Fibroblast of lung (primary cell): ENCODE results near the gene ST8SIA4. TPM values are rescaled to one million over a fixed set of nuclear protein-coding genes. Genes with fewer than 3 reads are reported as not detected.

Experiments used
- DNase-seq, 2 donors: peaks; one replicate each; pipeline versions ENCODE4 v3.0.0 to v3.0.0-alpha.2; 2010; ENCODE audit warnings: low read depth in 2 of 2
- H2AFZ ChIP-seq: 2 replicates; pipeline ENCODE4 v1.5.1; 2012; ENCODE audit warnings: low read length, control low read depth, inconsistent platforms
- H3K27ac ChIP-seq: 2 replicates; pipeline ENCODE4 v1.5.1; 2011; ENCODE audit warnings: low read length, control low read depth; ENCODE audit not compliant: insufficient read depth
- H3K27me3 ChIP-seq: 2 replicates; pipeline ENCODE4 v1.5.1; 2011; ENCODE audit warnings: mild to moderate bottlenecking, low read length; ENCODE audit not compliant: control insufficient read depth, insufficient read depth
- H3K36me3 ChIP-seq: 2 replicates; pipeline ENCODE4 v1.5.1; 2011; ENCODE audit warnings: low read length; ENCODE audit not compliant: control insufficient read depth, insufficient read depth
- H3K4me1 ChIP-seq: 2 replicates; pipeline ENCODE4 v1.5.1; 2011; ENCODE audit warnings: low read length; ENCODE audit not compliant: control insufficient read depth, insufficient read depth; ENCODE audit errors: extremely low read depth
- H3K4me2 ChIP-seq: 2 replicates; pipeline ENCODE4 v1.5.1; 2011; ENCODE audit warnings: low read length, control low read depth; ENCODE audit not compliant: insufficient read depth; ENCODE audit errors: extremely low read depth
- H3K4me3 ChIP-seq, 4 experiments: fragments of 200-600 bp in 1 of 4; sonication (generic) in 1 of 4; replicated peaks in 1 of 4; 2 replicates each; pipeline ENCODE4 v1.5.1; 2011 to 2016; ENCODE audit warnings: low read length in 4 of 4, low read depth in 3 of 4, mild to moderate bottlenecking in 3 of 4, control low read depth in 2 of 4, inconsistent platforms in 1 of 4, mixed read lengths in 1 of 4; ENCODE audit not compliant: insufficient read depth in 1 of 4; ENCODE audit errors: control extremely low read depth in 1 of 4
- H3K79me2 ChIP-seq: 2 replicates; pipeline ENCODE4 v1.5.1; 2012; ENCODE audit warnings: mild to moderate bottlenecking, low read length, inconsistent platforms; ENCODE audit not compliant: control insufficient read depth, insufficient read depth
- H3K9ac ChIP-seq: 2 replicates; pipeline ENCODE4 v1.5.1; 2011; ENCODE audit warnings: mild to moderate bottlenecking, low read length, control low read depth; ENCODE audit not compliant: insufficient read depth
- H3K9me3 ChIP-seq: 2 replicates; pipeline ENCODE4 v1.5.1; 2012; ENCODE audit warnings: low read depth, low read length; ENCODE audit not compliant: control insufficient read depth, insufficient read depth
- H4K20me1 ChIP-seq: 2 replicates; pipeline ENCODE4 v1.5.1; 2011; ENCODE audit warnings: low read length; ENCODE audit not compliant: control insufficient read depth, insufficient read depth; ENCODE audit errors: extremely low read depth
- CTCF ChIP-seq, 2 donors: IDR thresholded peaks in 1 of 2; conservative IDR thresholded peaks in 1 of 2; 1 replicate in 1 of 2; 2 replicates in 1 of 2; pipeline ENCODE4 v1.5.1; 2011 to 2012; ENCODE audit warnings: low read length in 2 of 2, control low read depth in 1 of 2, inconsistent platforms in 1 of 2, low read depth in 1 of 2, mild to moderate bottlenecking in 1 of 2
- EZH2 ChIP-seq: IDR thresholded peaks from 2 replicates; pipeline ENCODE4 v1.5.1; 2012; ENCODE audit warnings: low read length, control low read depth, mild to moderate bottlenecking; ENCODE audit errors: missing control alignments
- polyA plus RNA-seq, 2 donors: library from polyadenylated mRNA; depleted of rRNA in 1 of 2; stranded (reverse) in 1 of 2; unstranded in 1 of 2; fragments of >200 nt; gene quantifications; 2 replicates each; pipeline ENCODE4 v1.2.1, GENCODE V29; 2011 to 2012; ENCODE audit warnings: missing spikeins in 1 of 2
- total RNA-seq: library from RNA; depleted of rRNA; stranded (reverse); fragments of >200 nt; gene quantifications from 2 replicates; pipeline ENCODE4 v1.2.1, GENCODE V29; 2014

ST8SIA4 gene
- total and polyA plus RNA-seq, 2 donors (not counting 1 experiment from before 2014, with no cell fraction given), result 0.02 to 0.33 TPM

GRCh38 chr5:100775533-100775855 lies 127.6 kb downstream of the ST8SIA4 start:
- Histone ChIP-seq H3K27me3 (no peaks in the 10 kb centered on the region), H3K27ac (no peak overlapping the region), H4K20me1 (no peaks in the 10 kb centered on the region), H2AFZ (no peak overlapping the region), H3K36me3 (no peaks in the 10 kb centered on the region), H3K9ac (no peak overlapping the region), H3K9me3 (no peaks in the 10 kb centered on the region), H3K4me3 (no peak overlapping the region), H3K79me2 (no peaks in the 10 kb centered on the region), H3K4me1 (no peaks in the 10 kb centered on the region), H3K4me2 (no peak overlapping the region)
- TF ChIP-seq CTCF (conservative IDR thresholded peaks at IDR 0.05 in 1 of 2, IDR thresholded peaks at IDR 0.05 in 1 of 2; ENCODE audit: low read depth in 1 of 2, low read length in 2 of 2) (no peak), EZH2 (no peak)
- no peak for DNase-seq

GRCh38 chr5:100772548-100772947 lies 130.5 kb downstream of the ST8SIA4 start:
- Histone ChIP-seq H3K79me2 (no peaks in the 10 kb centered on the region), H3K4me2 (no peak overlapping the region), H2AFZ (no peak overlapping the region), H3K27me3 (no peaks in the 10 kb centered on the region), H3K9ac (no peak overlapping the region), H3K9me3 (no peaks in the 10 kb centered on the region), H3K4me1 (no peaks in the 10 kb centered on the region), H4K20me1 (no peaks in the 10 kb centered on the region), H3K27ac (no peak overlapping the region), H3K4me3 (no peak overlapping the region), H3K36me3 (no peaks in the 10 kb centered on the region)
- TF ChIP-seq EZH2, result no peak
- TF ChIP-seq CTCF (conservative IDR thresholded peaks at IDR 0.05 in 1 of 2, IDR thresholded peaks at IDR 0.05 in 1 of 2; ENCODE audit: low read depth in 1 of 2, low read length in 2 of 2), result no peak
- no peak for DNase-seq

- H3K36me3 ChIP-seq, result no peaks in the 10 kb centered on the region
- no peak overlapping the region for H3K4me2 ChIP-seq
- no peak overlapping the region for H3K27ac ChIP-seq
- no peak for TF ChIP-seq CTCF (conservative IDR thresholded peaks at IDR 0.05 in 1 of 2, IDR thresholded peaks at IDR 0.05 in 1 of 2; ENCODE audit: low read depth in 1 of 2, low read length in 2 of 2)
- TF ChIP-seq EZH2, result no peak
- no peaks in the 10 kb centered on the region for H3K27me3 ChIP-seq
- H4K20me1 ChIP-seq, result no peaks in the 10 kb centered on the region
- no peak overlapping the region for H2AFZ ChIP-seq
- no peak overlapping the region for H3K4me3 ChIP-seq
- H3K4me1 ChIP-seq, result no peaks in the 10 kb centered on the region
- H3K9ac ChIP-seq, result no peak overlapping the region
- H3K79me2 ChIP-seq, result no peaks in the 10 kb centered on the region
- no peaks in the 10 kb centered on the region for H3K9me3 ChIP-seq
- DNase-seq, result no peak
Observed at GRCh38 chr5:100772006-100772405, 131.1 kb downstream of the ST8SIA4 start.
